ENCODE measurements around the gene PSG2.
"Not testable (repeated sequence)": the region's sequence is repeated elsewhere in the genome, so short reads cannot be mapped to it uniquely, and the experiment has no call there.

PSG2 gene

DNA sequence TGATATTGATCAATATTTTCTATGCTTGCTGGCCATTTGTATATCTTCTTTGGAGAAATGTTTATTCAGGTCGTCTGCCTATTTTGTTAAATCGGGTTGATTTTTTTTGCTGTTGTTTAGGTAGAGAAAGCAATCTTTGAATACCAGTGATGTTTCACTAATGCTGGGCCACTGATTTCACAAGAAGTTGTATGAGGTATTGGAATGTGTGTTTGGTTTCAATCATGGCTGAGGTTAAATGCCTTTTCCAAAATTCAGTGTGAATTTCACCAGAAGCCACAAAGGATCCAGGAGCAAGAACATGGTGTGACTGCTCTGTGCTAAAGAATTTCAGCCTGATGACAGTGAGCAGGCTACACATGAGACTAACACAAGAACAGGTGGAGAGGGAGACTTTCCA lies 32.1 kb upstream of the PSG2 start:
- not testable (repeated sequence) for H3K27me3 ChIP-seq (ENCODE audit: control insufficient read depth, insufficient read depth, low read length); DNase-seq (ENCODE audit: low read depth, low spot score); H3K4me3 ChIP-seq (ENCODE audit: low read length); H3K36me3 ChIP-seq (ENCODE audit: control insufficient read depth, insufficient read depth, low read length); H3K4me1 ChIP-seq (ENCODE audit: control insufficient read depth, insufficient read depth, low read length); H3K9me3 ChIP-seq (ENCODE audit: control insufficient read depth, insufficient read depth, low read length); H3K27ac ChIP-seq (ENCODE audit: low read length)
- no CpG with 5 or more reads among the region's 2 CpGs for WGBS (ENCODE audit: insufficient coverage, insufficient read length)

DNA sequence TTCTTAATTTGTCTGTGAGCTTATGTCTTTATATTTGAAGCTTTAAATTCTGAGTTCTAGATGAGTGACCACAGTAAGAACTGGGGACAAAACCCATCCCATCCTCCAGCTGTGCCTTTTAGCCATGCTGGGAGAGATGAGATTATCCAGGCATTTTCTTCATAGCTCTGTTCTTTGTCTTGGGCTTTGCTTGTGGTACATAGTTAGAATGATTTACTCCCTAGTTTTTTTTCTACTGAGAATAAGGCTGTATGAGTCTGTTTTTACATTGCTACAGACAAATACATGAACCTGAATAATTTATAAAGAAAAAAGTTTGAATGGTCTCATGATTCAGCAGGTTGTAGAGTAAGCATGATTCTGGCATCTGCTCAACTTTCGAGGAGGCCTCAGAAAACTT lies 24.9 kb upstream of the PSG2 start:
- H3K27me3 ChIP-seq (ENCODE audit: control insufficient read depth, insufficient read depth, low read length); DNase-seq (ENCODE audit: low read depth, low spot score); H3K9me3 ChIP-seq (ENCODE audit: control insufficient read depth, insufficient read depth, low read length); H3K4me1 ChIP-seq (ENCODE audit: control insufficient read depth, insufficient read depth, low read length); H3K27ac ChIP-seq (ENCODE audit: low read length); H3K4me3 ChIP-seq (ENCODE audit: low read length); H3K36me3 ChIP-seq (ENCODE audit: control insufficient read depth, insufficient read depth, low read length): not testable (repeated sequence)
- WGBS (ENCODE audit: insufficient coverage, insufficient read length), result no CpG with 5 or more reads among the region's 1 CpG

DNA sequence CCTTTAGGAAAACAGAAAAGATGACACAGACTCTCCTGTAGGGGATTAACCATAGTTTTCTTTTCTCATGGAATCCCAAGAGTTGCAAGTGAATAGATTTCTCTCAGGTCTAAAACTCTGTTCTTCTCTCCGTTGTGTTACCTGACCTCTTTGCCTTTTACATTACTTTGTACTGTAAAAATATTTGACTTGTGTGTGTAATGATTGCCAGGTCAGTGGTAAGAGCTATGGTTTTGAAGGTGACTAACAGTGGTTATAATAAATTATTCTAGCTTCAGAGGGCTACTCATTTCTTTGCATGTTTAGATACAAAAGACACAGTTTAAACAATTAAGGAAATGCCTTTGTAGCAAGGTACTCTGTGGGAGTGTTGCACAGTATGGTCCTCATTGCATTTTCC lies 23.0 kb upstream of the PSG2 start:
- Histone ChIP-seq H3K9me3 (ENCODE audit: control insufficient read depth, insufficient read depth, low read length) (no peaks in the 10 kb centered on the region; the same call in 1 of the 2 replicates), H3K36me3 (ENCODE audit: control insufficient read depth, insufficient read depth, low read length) (no peaks in the 10 kb centered on the region), H3K27ac (ENCODE audit: low read length) (no peak overlapping the region), H3K4me3 (ENCODE audit: low read length) (no peak overlapping the region), H3K4me1 (ENCODE audit: control insufficient read depth, insufficient read depth, low read length) (no peaks in the 10 kb centered on the region), H3K27me3 (ENCODE audit: control insufficient read depth, insufficient read depth, low read length) (no peaks in the 10 kb centered on the region)
- DNase-seq (ENCODE audit: low read depth, low spot score), result no peak
- WGBS (ENCODE audit: insufficient coverage, insufficient read length), result no CpG with 5 or more reads among the region's 1 CpG

DNA sequence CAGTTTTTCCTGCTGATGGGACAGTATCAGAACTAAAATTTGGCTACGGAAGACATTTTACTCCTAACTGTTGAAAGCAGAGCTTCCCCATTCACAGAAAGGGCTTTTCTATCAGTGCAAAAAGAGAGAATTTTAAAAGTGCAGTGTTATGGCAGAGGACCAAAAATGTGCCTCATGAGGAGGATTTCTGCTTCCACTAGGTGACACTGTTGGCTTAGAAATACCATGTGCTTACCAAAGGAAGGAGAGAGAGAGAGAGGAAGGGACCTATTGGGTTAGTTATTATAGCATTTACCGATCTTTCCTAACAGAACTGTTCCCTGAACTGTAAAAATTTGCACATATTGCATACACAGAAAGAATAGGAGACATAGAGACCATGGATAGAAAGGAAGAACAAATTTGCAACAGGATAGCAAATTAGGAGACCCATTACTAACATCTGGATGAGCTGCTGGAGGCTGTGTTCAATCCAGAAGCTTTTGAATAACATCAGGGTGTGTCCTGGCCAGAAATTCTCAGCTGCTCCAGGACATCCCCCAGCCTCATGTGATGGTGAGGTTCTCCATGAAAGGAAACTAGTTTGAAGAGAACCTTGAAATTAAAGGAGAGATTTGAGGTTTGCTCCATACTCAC lies 21.8 kb upstream of the PSG2 start:
- not testable (repeated sequence) for DNase-seq (ENCODE audit: low read depth, low spot score); H3K4me3 ChIP-seq (ENCODE audit: low read length); H3K9me3 ChIP-seq (ENCODE audit: control insufficient read depth, insufficient read depth, low read length); H3K27ac ChIP-seq (ENCODE audit: low read length); H3K27me3 ChIP-seq (ENCODE audit: control insufficient read depth, insufficient read depth, low read length); H3K4me1 ChIP-seq (ENCODE audit: control insufficient read depth, insufficient read depth, low read length); H3K36me3 ChIP-seq (ENCODE audit: control insufficient read depth, insufficient read depth, low read length)
- WGBS (ENCODE audit: insufficient coverage, insufficient read length), result no CpG with 5 or more reads among the region's 2 CpGs

DNA sequence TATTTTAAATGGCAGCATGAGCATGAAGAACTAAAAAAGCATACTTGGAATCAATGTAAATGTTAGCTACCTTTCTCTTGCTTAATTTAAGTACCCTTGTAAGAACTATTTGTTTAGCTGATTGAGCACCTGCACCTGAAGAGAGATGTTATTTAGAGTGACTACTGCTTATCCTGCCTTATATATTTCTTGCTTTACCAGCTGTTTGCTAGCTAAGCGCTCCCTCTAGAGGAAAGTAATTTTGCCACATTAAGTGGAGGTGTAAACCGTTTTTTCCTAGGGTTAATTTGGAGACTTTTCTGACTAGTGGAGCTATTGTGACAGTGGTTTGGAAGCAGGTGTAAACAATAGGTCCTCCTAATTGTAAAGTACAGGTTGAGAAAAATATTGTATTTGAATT lies 19.4 kb upstream of the PSG2 start:
- no peaks in the 10 kb centered on the region; the same call in 1 of the 2 replicates for H3K9me3 ChIP-seq (ENCODE audit: control insufficient read depth, insufficient read depth, low read length)
- H3K4me1 ChIP-seq (ENCODE audit: control insufficient read depth, insufficient read depth, low read length), result no peaks in the 10 kb centered on the region
- DNase-seq (ENCODE audit: low read depth, low spot score), result no peak
- H3K36me3 ChIP-seq (ENCODE audit: control insufficient read depth, insufficient read depth, low read length), result no peaks in the 10 kb centered on the region
- no peaks in the 10 kb centered on the region for H3K27me3 ChIP-seq (ENCODE audit: control insufficient read depth, insufficient read depth, low read length)
- no CpG with 5 or more reads among the region's 2 CpGs for WGBS (ENCODE audit: insufficient coverage, insufficient read length)
- no peak overlapping the region for H3K27ac ChIP-seq (ENCODE audit: low read length)
- no peak overlapping the region for H3K4me3 ChIP-seq (ENCODE audit: low read length)

DNA sequence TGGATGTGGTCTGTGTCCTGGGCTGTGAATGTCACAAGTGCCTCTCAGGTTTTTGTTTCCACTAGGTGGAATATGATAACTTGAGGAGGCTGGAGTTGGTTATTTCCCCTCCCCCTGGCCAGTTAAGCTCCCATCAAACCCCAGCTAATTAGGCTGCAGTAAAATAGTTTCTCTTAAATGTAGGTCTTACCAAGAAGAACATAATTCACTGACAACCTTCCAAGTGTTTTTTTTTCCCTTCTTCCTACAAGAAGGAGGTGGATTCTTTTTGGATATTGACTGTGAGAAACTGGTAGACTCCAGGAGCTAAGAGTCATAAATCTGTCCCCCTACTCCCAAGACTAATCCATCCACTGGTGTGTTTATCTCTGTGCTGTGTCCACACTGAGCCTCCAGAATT lies 15.9 kb upstream of the PSG2 start:
- H3K4me3 ChIP-seq (ENCODE audit: low read length); H3K27ac ChIP-seq (ENCODE audit: low read length); H3K36me3 ChIP-seq (ENCODE audit: control insufficient read depth, insufficient read depth, low read length); H3K4me1 ChIP-seq (ENCODE audit: control insufficient read depth, insufficient read depth, low read length); H3K9me3 ChIP-seq (ENCODE audit: control insufficient read depth, insufficient read depth, low read length); DNase-seq (ENCODE audit: low read depth, low spot score); H3K27me3 ChIP-seq (ENCODE audit: control insufficient read depth, insufficient read depth, low read length): not testable (repeated sequence)

DNA sequence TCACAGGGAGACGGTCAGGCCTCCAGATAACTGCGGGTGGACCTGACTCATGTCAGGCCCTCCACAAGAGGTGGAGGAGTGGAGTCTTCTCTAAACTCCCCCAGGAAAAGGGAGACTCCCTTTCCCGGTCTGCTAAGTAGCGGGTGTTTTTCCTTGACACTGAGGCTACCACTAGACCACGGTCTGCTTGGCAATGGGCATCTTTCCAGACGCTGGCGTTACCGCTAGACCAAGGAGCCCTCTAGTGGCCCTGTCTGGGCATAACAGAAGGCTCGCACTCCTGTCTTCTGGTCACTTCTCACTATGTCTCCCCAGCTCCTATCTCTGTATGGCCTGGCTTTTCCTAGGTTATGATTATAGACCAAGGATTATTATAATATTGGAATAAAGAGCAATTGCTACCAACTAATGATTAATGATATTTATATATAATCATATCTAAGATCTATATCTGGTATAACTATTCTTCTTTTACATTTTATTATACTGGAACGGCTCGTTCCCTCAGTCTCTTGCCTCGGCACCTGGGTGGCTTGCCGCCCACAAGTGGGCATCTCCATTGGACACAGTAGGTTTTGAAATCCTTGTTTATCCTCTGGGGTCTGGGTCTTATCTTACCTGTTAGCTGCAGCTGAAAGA lies 5.3 kb upstream of the PSG2 start:
- not testable (repeated sequence) for H3K4me1 ChIP-seq (ENCODE audit: control insufficient read depth, insufficient read depth, low read length); DNase-seq (ENCODE audit: low read depth, low spot score); H3K27me3 ChIP-seq (ENCODE audit: control insufficient read depth, insufficient read depth, low read length); H3K4me3 ChIP-seq (ENCODE audit: low read length); H3K27ac ChIP-seq (ENCODE audit: low read length); H3K36me3 ChIP-seq (ENCODE audit: control insufficient read depth, insufficient read depth, low read length); H3K9me3 ChIP-seq (ENCODE audit: control insufficient read depth, insufficient read depth, low read length)
- no CpG with 5 or more reads among the region's 13 CpGs for WGBS (ENCODE audit: insufficient coverage, insufficient read length)

DNA sequence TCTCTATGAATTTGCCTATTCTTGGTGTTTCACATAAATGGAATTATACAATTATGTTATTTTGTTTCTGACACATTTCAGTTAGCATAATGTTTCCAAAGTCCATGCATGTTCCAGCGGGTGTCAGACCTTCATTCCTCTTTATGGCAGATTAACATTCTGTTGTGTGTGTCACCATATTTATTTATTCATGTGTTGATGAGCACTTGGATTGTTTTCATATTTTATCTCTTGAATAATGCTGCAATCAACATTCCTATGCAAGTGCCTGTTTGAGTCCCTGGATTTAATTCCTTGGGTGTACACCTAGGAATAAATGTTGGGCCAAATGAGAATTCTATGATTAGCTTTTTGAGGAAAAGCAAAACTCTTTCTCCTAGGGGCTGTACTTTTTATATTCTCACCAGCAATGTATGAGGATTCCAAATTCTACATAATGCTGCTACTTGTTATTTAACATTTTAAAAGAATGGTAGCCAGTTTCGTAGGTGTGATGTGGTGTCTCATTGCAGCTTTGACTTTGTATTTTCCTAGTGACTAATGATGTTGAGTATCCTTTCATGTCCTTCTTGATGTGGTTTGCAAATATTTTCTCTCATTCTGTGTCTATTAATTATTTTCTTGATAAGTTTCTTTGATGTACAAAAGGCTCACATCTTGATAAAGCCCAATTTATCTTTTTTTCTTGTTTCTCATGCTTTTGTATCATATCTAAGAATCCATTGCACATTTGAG lies 3.5 kb upstream of the PSG2 start:
- H3K36me3 ChIP-seq (ENCODE audit: control insufficient read depth, insufficient read depth, low read length); DNase-seq (ENCODE audit: low read depth, low spot score); H3K27ac ChIP-seq (ENCODE audit: low read length); H3K9me3 ChIP-seq (ENCODE audit: control insufficient read depth, insufficient read depth, low read length); H3K4me1 ChIP-seq (ENCODE audit: control insufficient read depth, insufficient read depth, low read length); H3K4me3 ChIP-seq (ENCODE audit: low read length); H3K27me3 ChIP-seq (ENCODE audit: control insufficient read depth, insufficient read depth, low read length): not testable (repeated sequence)
- no CpG with 5 or more reads among the region's 2 CpGs for WGBS (ENCODE audit: insufficient coverage, insufficient read length)

DNA sequence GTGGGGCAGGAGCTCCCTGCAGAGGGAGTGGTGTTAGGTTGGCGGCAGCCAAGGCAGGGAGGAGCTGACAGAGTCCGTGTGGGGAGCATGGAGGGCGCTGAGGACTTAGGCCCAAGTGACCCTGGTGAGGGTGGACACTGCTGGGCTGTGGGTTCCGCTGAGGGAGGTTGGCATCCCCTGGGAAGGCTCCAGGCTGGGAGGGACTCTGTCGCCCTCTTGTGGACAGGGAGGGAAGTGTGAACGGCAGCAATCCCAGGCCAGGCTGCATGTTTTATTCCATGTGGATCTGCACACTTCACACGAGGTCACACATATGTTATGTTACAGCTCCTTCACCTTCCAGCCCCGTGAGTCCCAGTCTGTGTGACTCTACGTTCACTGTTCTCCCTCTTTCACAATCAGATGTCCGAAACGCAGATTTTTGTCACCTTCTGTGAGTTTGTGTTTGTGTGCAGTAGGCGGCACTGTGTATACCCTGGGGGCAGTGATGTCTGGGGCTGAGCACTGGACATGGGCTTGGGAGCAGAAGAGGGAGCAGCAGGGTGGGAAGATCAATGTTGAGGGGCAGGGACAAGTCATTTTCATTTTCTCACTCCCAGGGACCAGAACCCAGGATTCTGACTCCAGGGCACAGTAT lies 1.8 kb upstream of the PSG2 start:
- H3K4me1 ChIP-seq (ENCODE audit: control insufficient read depth, insufficient read depth, low read length); H3K4me3 ChIP-seq (ENCODE audit: low read length); H3K9me3 ChIP-seq (ENCODE audit: control insufficient read depth, insufficient read depth, low read length); DNase-seq (ENCODE audit: low read depth, low spot score); H3K36me3 ChIP-seq (ENCODE audit: control insufficient read depth, insufficient read depth, low read length); H3K27me3 ChIP-seq (ENCODE audit: control insufficient read depth, insufficient read depth, low read length); H3K27ac ChIP-seq (ENCODE audit: low read length): not testable (repeated sequence)
- no CpG with 5 or more reads among the region's 12 CpGs for WGBS (ENCODE audit: insufficient coverage, insufficient read length)

DNA sequence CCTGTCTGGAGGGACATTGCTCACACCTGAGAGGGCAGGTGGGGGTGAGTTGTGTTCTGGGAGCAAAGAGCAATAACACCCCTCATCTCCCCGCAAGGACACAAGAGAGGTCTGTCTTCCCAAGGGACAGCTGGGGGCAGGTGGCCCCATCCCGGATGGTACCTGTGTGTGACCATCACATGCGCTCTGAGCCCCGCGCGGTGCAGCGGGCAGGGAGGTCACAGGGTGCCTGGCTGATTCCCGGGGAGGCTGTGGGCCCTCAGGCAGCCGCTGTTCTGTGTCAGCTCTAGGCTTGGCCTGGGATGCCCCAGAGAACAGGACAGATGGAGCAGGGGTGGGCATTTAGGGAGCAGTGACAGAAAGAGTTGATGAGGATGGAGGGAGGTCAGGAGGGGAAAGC lies 1.2 kb upstream of the PSG2 start:
- not testable (repeated sequence) for H3K9me3 ChIP-seq (ENCODE audit: control insufficient read depth, insufficient read depth, low read length); H3K36me3 ChIP-seq (ENCODE audit: control insufficient read depth, insufficient read depth, low read length); H3K4me3 ChIP-seq (ENCODE audit: low read length); H3K4me1 ChIP-seq (ENCODE audit: control insufficient read depth, insufficient read depth, low read length); DNase-seq (ENCODE audit: low read depth, low spot score); H3K27ac ChIP-seq (ENCODE audit: low read length); H3K27me3 ChIP-seq (ENCODE audit: control insufficient read depth, insufficient read depth, low read length)
- no CpG with 5 or more reads among the region's 9 CpGs for WGBS (ENCODE audit: insufficient coverage, insufficient read length)
